NCI-H510A (cell line): ENCODE data around the gene RRP36.
A peak's percentile ranks its signal among the peaks of the same experiment; 100 is the strongest.

Source experiments
- DNase-seq: peaks from one replicate; lab custom pipeline; 2025; lab: John Stamatoyannopoulos, UW

Gene RRP36

GRCh38 chr6:43070028-43070632 is 48.7 kb downstream of the RRP36 start:
- DNase-seq: no peak

DNA sequence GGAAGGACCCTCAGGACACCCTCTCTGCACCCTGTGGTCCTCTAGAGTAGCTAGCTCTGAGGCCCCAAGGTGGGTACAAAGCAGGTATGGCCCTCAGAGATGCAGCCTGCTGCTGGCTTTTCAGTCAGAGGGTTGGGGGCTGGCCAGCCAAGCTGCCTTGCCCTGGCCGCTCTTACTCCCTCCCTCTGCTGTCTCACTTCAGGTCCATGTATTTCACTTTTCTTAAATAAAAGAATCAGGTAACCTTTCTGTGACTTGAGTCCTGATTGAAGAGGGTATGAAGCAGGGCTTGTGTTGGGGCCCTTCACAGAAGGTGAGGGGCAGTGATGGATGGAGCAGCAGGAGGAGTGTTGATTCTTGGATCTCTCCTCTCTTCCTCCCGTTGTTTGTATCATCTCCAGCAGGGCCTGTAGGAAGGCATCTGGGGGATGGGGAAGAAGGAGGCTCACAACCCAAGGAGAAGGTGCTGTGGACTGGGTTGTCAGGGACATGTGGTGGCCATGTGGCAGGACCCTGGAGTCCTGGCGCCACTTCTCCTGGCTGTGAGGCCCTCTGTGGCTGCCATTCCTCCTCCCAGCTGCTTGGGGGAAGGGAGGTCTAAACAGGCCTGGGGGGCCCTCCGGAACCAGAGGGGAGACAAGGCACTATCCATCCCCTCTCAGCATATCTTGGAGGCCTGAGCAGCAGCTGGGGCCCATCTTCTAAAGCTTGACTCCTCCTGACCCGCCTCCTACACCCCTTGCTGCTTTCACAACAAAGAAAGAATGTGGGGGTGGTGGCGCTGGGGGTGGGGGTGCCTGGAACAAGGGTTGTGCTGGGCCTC is 53.6 kb downstream of the RRP36 start:
- no peak for DNase-seq

DNA sequence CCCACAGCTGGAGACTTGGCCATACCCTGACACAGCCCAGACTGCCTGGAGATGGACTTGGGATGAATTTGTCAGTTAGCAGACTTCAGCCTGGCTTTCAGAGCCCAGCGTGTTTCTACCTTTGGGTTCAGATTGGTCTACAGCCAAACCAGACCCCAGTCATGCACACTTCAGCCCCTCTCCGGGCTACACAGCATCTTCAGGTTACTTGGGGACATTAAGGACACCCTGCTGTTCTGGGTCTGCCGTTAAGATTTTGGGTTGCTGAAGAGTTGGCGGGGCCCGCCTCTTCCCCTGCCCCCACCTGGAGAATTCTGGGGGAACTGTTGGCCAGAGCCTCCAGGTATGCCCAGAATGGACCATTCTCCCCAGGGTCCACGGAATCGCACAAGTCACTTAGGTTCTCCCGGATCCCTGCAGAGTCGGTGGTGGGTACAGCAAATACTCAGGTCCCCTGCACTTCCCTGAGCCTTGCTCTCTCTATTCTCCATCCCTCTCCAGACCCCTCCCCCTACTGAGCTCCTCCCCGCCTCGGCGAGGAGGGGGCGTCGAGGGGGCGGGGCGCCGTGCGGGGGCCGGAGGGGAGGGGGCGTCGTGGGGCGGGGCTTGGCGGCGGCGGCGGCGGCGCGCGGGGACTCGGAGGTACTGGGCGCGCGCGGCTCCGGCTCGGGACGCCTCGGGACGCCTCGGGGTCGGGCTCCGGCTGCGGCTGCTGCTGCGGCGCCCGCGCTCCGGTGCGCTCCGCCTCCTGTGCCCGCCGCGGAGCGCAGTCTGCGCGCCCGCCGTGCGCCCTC is 54.4 kb downstream of the RRP36 start, which contains the start of gene PTK7:
Gene PTK7 (plus strand): TSS at position 645 of the 794 bp plus-strand sequence. CDS start 175 bp downstream, outside the sequence.
- peak; percentile 82 for DNase-seq

DNA sequence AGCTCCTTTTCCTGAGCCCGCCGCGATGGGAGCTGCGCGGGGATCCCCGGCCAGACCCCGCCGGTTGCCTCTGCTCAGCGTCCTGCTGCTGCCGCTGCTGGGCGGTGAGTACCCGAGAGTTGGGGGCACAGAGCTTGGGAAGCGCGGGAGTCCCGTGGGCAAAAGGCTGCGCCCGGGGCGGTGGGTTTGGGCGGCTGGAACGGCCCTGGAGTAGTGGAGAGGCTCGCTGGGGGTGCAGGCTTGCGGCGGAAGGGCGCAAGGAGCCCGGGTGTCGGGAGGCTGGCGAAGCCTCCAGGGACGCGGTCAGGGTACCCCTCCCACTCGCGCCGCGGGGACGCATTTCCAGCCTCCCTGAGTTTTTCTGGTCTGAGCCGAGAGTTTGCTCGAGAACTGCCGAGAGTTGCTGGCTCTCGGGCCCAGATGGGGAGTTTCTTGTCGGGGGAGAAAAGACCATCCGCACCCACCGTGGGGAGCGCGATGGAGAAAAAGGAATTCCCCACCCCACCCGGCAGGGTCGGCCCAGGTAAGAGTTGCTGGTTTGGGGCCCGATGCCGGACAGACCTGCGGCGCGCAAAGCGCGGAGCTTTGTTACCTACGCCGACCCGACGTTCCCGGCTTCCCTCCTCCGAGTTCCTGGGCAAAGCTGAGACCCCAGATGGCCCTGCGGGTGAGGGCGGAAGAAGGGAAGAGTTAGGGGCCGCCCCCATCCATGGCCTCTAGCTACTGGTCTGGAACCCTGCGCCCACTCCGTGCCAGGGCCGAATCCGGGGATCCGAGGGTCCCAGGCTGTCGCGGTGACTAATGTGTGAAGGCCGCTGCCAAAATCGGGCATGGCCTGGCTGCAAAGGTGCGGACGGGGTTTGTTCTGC is 55.3 kb downstream of the RRP36 start:
- DNase-seq: peak; percentile 34

DNA sequence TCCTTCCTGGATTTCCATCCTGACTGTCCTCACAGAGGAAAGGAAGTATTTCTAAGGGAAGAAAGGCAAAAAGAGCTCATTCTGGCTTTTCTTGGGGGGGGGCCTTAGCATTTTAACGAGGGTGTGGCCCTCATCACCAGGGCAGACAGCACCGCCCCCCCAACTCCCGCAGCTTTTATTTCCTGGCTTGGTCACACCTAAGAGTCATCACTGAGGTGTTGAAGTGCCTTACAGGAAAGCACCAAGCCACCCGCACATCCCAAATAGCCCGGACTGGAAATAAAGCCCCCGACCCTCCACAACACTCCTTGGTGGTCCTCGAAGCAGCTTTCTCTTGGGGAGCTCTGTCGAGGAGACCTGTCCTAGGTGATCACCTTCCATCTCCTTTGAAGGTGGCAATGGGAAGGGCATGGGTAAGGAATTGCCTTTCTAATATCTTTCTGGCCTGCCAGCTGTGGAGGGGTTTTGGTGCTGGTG is 55.9 kb downstream of the RRP36 start:
- no peak for DNase-seq

DNA sequence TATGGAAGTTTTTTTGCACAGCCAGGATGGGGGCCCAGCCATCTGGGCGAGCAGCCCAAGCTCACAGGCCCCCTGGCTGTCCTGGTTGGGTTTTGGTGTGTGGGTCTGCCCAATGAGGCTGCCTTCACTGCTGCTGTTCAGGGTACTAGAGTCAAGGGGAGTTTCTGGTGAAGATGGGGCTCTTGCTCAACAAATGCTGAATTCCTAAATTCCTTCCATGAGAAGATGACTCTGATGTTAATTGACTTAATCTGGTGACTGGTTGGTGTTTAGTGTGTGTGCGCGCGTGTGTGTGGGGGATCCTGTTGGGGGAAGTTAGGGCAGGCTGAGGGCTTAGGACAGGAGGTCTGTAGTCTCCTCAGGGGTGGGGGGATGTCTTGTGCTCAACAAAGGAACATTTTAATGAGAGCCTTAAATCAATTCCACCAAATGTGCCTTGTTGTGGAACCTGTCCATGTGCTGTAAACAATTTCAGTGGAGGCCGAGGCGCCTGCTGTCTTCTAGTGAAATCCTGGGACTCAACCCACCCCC is 56.6 kb downstream of the RRP36 start:
- no peak for DNase-seq

GRCh38 chr6:43078691-43079090 is 57.3 kb downstream of the RRP36 start:
- no peak for DNase-seq
